Stimulated activated CD4-positive, alpha-beta T cell treated with anti-CD3 and anti-CD28 coated beads, Interleukin-1b, Interleukin-23, amount 100 ng/mL, for 1 hour (primary cell): ENCODE measurements around the gene PCGF3.

Source experiments
- DNase-seq, 2 donors: peaks; one replicate each; pipeline ENCODE4 v3.0.0-alpha.2; 2020; ENCODE audit warnings: low read depth in 2 of 2

The PCGF3 gene

GRCh38 chr4:780716-781492 lies 75.3 kb downstream of the PCGF3 start:
- DNase-seq, result no peak

DNA sequence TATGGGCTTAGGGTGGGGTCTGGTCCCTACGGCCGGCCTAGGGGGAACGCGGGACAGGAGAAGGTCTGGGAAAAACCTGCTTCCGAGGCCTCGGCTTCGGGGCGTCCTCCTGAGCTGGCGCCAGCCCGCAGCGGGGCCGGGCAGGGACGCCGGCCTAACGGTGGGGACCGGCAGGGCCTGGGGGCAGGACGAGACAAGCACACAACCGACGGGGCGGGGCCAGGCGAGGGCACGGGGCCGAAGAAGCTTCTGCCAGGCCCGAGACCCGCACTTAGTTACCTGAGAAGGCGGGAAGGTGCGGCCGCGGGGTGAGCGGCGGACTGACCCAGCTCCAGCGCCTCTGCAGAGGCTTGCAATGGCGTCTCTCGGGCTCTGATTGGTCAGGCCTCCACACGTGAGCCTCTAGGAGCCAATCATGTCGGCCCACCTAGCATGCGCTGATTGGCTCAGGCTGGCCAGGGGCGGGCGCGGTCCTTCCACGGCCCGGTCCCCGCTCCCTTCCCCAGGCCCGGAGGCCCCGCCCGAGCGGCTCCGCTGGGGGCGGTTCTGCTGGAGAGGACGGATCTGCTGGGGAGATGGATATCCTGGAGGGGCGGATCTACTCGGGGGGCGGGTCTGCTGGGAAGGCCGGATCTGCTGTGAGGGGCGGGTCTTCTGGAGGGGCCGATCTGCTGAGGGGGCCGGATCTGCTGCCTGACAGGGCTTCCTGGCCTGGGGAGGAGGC lies 76.0 kb downstream of the PCGF3 start:
- DNase-seq, result peak; percentile 96 to 97

DNA sequence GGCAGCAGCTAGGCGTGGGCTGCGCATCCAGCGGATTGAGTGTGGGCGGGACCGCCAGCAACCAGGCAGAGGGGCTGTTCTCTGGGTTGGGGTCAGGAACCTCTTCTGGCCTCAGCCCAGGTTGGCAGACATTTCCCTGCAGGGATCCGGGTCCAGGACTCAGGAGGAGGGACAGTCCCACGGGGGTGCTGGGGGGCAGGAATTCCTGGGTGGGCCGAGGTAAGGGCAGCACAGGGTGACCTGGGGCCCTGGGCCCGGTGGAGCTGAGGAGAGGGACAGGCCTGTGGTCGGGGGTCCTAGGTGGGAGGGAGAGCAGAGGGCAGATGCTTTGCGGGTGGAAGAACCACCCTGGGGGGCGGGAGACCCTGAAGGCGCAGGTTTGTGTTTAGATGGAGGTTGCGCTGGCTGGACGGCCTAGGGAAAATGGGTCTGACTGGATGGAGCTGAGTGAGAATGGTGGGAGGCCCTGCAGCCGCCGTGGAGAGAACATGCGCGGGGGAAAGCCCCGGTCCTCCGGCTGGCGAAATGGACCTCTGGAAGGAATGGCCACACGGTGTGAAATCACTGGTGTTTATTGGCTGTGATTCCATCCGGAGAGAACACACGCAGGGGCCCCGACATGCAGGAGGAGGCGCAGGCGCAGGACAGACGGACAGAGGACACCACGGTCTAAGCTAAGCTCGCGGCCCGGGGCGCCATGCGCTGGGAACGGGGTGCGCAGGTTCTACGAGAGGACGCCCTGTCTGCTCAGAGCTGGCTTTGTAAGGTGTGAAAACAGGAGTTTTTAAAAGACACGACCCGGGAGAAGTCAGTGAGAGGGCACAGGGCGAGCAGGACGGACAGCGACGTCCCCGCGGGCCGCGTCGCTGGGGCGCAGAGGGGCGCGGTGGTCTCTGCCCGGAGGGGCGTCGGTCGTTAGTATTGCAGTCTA lies 79.0 kb downstream of the PCGF3 start:
- no peak for DNase-seq

- DNase-seq, result no peak
Observed at GRCh38 chr4:785332-786073, 79.9 kb downstream of the PCGF3 start.

- no peak for DNase-seq
Observed at GRCh38 chr4:786074-786741, 80.6 kb downstream of the PCGF3 start.

DNA sequence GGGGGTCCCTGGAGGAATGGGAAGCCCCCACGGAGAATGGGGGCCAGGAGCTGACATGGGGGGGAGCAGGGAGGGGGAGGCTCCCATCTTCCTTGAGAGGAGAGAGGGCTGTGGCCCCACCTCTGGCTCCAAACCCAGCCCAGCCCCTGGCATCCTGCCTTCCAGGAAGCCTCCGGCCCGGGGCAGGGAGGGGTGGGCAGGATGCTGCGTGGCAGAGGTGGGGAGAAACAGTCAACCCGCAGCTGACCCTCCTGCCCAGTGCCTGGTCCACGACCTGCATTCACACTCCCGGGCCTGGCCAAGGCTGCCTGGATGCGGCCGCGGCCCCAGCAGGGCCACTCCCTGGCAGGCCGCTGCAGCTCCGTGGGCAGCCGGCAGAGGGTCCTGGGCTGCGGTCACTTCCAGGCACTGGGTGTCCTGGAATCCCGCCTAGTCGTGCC lies 81.2 kb downstream of the PCGF3 start:
- no peak for DNase-seq

- DNase-seq, result no peak
Observed at GRCh38 chr4:787561-787981, 81.9 kb downstream of the PCGF3 start.

GRCh38 chr4:788006-788635 lies 82.5 kb downstream of the PCGF3 start:
- DNase-seq, result no peak

- no peak for DNase-seq
Observed at GRCh38 chr4:788636-789297, 83.1 kb downstream of the PCGF3 start.

- DNase-seq, result no peak
Observed at GRCh38 chr4:789571-790465, 84.2 kb downstream of the PCGF3 start.

- DNase-seq, result no peak
Observed at GRCh38 chr4:790466-790820, 84.8 kb downstream of the PCGF3 start.

- no peak for DNase-seq
Observed at GRCh38 chr4:791252-791897, 85.7 kb downstream of the PCGF3 start.

- no peak for DNase-seq
Observed at GRCh38 chr4:791898-792625, 86.4 kb downstream of the PCGF3 start.

- DNase-seq, result no peak
Observed at GRCh38 chr4:792626-793092, 87.0 kb downstream of the PCGF3 start.

DNA sequence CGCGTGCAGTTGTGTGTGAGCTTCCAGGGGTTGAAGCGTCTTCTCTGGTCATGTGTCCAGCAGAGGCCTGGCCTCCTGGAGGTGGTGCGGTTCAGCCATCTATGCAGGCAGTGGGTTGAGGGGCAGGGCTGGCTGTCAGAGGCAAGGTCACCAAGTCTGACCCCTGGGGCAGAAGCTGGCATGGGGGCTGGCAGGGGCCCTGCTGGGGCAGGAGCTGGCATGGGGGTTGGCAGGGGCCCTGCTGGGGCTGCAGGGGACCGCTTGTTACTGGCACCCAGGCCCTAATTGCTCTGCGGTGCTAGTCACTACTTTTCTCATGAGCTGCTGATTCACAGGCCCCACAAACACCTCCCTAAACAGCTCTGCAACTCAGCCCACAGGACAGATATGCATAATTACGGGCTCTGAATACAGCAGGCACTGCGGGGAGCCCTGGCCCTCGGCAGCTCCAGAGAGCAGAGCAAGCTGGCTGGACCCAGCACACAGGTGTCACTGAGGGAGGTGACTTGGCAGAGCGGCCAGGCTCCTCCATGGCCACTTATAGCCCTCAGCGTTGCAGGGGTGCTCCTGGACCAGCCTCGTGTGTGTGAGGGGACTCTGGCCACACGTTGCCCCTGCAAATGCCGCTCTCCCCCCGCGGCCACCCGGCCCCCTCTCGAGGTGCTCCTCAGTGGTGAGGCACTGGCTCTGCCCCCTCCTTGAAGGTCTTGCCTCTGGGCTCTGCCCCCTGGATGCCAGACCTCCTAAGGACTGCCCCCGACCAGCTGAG lies 87.6 kb downstream of the PCGF3 start:
- no peak for DNase-seq

- DNase-seq, result no peak
Observed at GRCh38 chr4:793941-794621, 88.4 kb downstream of the PCGF3 start.
